Stimulated activated CD8-positive, alpha-beta memory T cell treated with anti-CD3 and anti-CD28 coated beads, Interleukin-15, amount 100 ng/mL, for 1 hour (primary cell): ENCODE results near the gene BMAL2.

Source experiments
- DNase-seq: peaks from one replicate; pipeline ENCODE4 v3.0.0-alpha.2; 2020; ENCODE audit warnings: low read depth

BMAL2 gene

GRCh38 chr12:27359578-27360340 is 27.1 kb downstream of the BMAL2 start:
- DNase-seq, result no peak

- DNase-seq, result no peak
Measured at GRCh38 chr12:27361372-27361771, 28.7 kb downstream of the BMAL2 start.

- no peak for DNase-seq
Measured at GRCh38 chr12:27366621-27367020, 34.0 kb downstream of the BMAL2 start.

GRCh38 chr12:27367078-27367477 is 34.4 kb downstream of the BMAL2 start:
- DNase-seq, result no peak

- DNase-seq, result no peak
Measured at GRCh38 chr12:27382171-27382795, 49.6 kb downstream of the BMAL2 start.
